ENCODE measurements around the gene PATJ.

PATJ gene

DNA sequence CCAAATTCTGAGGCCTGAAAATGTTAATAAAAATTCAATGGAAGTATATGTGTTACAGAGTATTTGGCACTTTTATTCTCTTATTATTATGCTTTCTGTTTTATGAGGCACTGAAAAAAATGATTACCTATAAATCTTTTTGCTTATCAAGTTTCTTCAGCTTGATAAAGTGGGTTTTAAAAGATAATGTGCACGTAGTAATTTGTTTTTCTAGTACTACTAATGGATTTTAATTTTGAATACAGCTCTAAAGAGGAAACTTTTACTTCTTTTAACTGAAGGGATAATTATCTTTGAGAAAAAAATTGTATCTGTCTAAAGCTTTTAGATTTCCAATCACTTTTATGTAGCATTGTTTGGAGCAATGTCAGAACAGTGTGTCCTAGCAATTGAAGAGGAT is 241.0 kb downstream of the PATJ start:
- DNase-seq (ENCODE audit: low read depth) = no peak

DNA sequence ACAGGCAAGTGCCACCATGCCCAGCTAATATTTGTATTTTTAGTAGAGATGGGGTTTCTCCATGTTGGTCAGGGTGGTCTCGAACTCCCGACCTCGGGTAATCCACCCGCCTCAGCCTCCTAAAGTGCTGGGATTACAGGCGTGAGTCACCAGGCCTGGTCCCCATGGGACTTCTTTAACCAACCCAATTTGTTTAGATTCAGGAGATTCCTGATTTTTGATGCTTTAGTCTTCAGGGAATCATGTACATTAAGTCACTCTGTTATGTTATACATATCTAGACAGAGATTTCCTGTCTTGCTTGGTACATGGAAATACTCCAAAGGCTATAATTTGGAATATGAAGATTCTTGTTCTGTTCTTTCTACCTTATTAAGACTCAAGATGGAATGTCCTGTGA is 250.0 kb downstream of the PATJ start:
- no peak for DNase-seq (ENCODE audit: low read depth)

DNA sequence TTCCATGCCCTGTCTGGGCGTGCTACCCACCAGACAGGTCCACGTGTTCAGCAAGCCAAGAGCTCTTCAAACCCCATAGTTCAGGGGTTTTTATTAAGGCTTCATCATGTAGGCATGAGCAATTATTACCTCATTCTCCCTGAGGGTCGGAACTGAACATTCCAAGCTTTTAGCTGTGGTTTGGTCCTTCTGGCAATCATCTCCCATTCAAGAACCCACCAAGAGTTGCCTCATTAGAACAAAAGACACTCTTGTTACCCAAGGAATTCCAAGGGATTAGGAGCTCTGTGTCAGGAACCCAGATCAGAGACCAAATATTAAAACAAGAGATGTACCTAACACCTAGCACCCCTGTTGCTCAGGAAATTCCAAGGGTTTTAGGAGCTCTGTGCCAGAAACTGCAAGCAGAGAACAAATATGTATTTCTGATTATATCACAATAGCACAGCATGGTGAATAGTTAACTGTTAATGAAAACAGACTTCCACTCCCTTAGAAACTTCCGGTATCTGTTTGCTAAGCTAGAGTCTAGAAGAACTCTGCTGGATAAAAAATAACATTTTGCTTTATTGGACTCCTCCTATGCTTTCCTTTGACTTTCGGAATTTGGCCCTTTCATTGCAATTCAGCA is 251.2 kb downstream of the PATJ start:
- DNase-seq (ENCODE audit: low read depth) = no peak

- DNase-seq (ENCODE audit: low read depth) = no peak
Measured at GRCh38 chr1:61995641-61996040, 253.4 kb downstream of the PATJ start.

DNA sequence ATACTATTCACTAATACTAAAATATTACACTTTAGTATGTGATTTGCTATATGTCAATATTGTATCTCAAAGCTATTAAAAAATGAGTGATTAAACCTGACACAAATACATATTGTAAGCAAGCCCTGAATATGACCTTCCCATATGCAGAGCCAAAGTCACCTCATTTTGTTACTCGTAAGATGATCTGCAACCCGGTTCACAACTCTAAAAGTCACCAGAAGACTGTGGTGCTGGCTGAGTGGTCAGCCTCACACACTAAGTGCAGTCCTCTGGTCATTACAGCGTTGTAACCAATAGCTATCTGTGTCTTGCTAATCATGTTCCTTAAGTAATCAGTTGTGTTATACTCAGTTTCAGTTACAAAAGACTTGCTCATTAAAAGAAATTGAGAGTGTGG is 254.8 kb downstream of the PATJ start:
- DNase-seq (ENCODE audit: low read depth) = no peak

DNA sequence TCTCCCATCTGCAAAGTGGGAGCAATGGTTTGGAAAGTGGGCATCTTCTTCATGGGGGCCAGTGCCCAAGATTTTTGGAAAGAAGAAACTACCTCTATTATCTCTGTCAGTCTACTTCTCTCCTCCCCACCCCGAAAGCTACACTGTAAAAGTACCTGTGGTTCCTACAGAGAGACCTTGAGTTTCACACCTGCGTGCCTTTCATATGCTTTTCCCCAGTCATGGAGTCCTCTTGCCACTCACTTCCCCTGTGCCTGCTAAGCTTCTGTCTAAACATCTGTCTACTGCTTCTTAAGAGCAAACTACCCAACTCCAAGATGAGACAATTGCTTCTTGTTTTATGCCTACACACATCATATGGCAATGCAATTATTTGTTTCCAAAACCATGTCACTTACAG is 261.5 kb downstream of the PATJ start:
- DNase-seq (ENCODE audit: low read depth) = no peak

GRCh38 chr1:62006690-62007089 is 264.4 kb downstream of the PATJ start:
- DNase-seq (ENCODE audit: low read depth) = no peak

GRCh38 chr1:62011006-62011405 is 268.7 kb downstream of the PATJ start:
- DNase-seq (ENCODE audit: low read depth) = no peak

DNA sequence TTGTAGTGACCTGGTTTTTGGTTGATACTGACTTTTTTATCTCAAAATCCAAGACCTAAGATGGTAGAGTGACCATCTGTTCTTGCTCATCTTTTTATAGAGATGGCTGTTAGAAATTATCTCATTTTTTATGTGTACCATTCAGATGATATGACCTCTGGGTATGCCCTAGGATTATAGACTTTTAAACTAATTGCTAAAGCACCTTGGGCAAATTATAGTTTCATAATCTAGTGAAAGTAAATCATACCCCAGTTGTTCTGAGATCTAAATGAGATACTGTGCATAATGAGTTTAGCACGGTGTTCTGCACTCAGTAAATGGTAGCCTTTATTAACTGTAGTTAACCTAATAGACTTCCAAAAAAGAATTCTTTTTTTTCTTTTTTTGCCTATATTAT is 269.8 kb downstream of the PATJ start:
- DNase-seq (ENCODE audit: low read depth) = no peak

GRCh38 chr1:62012836-62013235 is 270.6 kb downstream of the PATJ start:
- no peak for DNase-seq (ENCODE audit: low read depth)

GRCh38 chr1:62013264-62013663 is 271.0 kb downstream of the PATJ start:
- no peak for DNase-seq (ENCODE audit: low read depth)

DNA sequence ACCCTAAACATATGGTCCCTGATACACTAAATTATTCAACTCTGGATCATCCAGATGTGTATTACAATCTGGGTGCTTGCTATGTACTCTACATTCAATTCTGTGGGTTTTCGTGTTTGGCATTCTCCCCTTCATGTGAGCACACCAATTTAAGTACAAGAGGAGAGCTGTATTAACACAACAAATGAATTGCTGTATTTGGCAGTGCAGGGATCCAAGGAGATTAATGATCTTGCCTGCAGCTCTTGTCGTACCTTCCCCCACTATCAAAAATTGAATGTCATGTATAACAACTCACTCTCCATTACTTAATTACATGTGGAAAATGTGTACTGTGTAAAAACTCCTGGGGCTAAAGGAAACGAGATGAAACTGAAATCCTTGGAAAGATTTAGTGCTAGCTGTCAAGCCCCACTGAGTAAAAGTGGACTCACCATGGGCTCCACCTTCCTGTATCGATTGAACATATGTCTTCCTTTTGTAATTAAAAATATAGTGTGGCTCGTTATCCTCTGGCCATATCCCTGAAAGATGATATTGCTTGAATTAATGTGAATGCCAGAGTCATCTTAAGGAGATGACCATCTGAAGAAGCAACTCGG is 280.2 kb downstream of the PATJ start:
- DNase-seq (ENCODE audit: low read depth) = no peak

DNA sequence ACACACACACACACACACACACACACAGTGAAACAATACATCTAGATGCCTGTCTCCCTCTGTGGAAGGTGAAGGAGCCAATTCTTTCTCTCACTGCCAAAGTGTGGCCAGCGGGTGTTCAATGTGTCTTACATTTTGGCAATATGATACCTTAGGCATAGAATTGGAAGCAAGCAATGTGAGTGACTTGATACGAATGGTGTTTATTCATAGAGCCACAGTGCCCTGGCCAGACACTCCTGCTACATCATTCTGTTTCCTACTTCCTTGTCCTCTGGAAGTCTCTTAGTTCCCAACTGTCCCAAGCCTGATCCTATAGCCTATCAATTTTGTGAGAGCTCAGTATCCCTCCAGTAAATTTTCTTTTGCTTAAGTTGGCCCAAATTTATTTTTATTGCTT is 282.4 kb downstream of the PATJ start:
- DNase-seq (ENCODE audit: low read depth) = no peak

DNA sequence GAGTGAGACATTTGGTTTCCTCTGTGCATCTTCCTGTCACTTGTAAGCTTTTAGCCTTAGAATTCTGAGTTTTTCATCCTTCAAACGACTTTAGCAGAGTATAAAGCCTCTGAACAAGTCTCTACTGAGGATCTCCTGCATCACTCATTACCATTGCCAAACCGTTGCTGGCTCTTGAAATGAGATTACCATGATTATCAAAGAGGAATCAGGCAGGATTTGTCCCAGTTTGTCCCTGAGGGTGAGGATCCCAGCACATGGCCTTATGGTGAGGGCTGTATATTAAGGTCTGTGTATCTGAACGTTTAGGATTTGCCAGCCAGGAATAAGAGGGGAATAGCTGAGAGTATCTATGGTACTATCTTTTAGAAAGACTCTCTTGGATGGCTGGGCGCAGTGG is 282.9 kb downstream of the PATJ start:
- DNase-seq (ENCODE audit: low read depth) = no peak

GRCh38 chr1:62025892-62026291 is 283.6 kb downstream of the PATJ start:
- no peak for DNase-seq (ENCODE audit: low read depth)

DNA sequence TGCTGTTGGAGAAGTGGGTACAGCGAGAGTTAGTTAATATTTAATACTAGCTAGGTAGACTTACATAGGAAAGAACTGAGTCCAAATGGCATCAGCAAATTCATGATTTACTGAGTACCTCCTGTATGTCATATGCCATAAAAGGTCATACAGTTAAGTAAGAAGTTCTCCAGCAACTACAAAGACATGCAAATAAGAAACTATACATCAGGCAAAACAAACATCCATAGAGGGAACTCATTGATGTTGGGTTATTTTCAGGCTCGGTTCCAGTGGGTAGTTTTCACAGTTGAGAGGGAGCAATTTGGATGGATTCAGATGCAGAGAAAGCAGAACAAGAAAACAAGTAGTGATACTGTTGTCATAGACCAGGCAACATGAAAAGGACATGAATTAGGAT is 287.4 kb downstream of the PATJ start:
- DNase-seq (ENCODE audit: low read depth) = no peak

- DNase-seq (ENCODE audit: low read depth) = no peak
Measured at GRCh38 chr1:62034790-62035189, 292.5 kb downstream of the PATJ start.

GRCh38 chr1:62037274-62037673 is 295.0 kb downstream of the PATJ start:
- DNase-seq (ENCODE audit: low read depth) = no peak

GRCh38 chr1:62038594-62039284 is 296.5 kb downstream of the PATJ start:
- no peak for DNase-seq (ENCODE audit: low read depth)

- no peak for DNase-seq (ENCODE audit: low read depth)
Measured at GRCh38 chr1:62040450-62040849, 298.2 kb downstream of the PATJ start.

GRCh38 chr1:62040973-62041372 is 298.7 kb downstream of the PATJ start:
- no peak for DNase-seq (ENCODE audit: low read depth)

- DNase-seq (ENCODE audit: low read depth) = no peak
Measured at GRCh38 chr1:62043154-62043553, 300.9 kb downstream of the PATJ start.

DNA sequence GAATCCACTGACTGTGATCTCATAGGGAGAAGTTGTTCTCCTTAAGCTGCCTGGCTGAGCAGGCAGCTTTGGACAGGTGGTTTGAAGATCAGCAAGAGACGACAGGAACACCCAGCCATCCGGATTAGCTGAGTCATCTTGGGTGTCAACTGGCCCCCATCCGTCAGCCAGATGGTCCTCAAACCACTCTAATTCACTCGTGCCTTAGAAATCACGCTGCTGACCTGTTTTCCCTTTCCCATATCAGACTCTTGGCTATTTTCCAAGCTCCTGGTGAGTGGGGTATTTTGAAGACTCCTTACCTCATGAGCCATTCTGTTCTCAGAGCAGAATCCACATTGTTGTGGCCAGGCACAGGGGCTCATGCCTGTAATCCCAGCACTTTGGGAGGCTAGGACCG is 303.3 kb downstream of the PATJ start:
- no peak for DNase-seq (ENCODE audit: low read depth)

DNA sequence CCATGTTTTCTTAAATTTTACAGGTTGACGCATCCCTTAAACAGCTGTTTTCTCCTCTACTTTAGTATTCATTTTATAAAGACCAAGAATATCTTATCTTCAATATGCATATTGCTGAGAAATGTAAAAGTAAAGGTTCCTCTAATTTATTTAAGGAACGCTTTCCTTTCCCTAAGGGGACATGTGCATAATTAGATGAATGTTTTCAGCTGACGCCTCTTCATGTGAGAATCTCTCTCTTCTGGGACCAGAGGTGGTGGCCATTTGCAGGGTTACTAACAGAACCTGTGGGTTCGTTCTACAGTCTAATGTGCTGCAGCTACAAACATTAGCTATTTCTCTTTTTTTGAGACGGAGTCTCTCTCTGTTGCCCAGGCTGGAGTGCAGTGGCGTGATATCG is 304.6 kb downstream of the PATJ start:
- DNase-seq (ENCODE audit: low read depth) = no peak

Data from HS-27A (cell line).